GM10248 (cell line): ENCODE results near the gene STK39.

Source experiments
- CTCF ChIA-PET: fragments of 300-600 bp; sonication (Branson Sonifier 250); formaldehyde crosslinking; extraction: SDS; loops from one replicate; lab custom pipeline; 2021; ENCODE audit warnings: antibody characterized with exemption; lab: Yijun Ruan, JAX
- POLR2A ChIA-PET: fragments of 350-650 bp; sonication (Branson Sonifier 250); formaldehyde crosslinking; extraction: SDS; loops from one replicate; lab custom pipeline; 2020; ENCODE audit warnings: antibody characterized with exemption; lab: Yijun Ruan, JAX
- DNase-seq: peaks from one replicate; pipeline ENCODE4 v3.0.0; 2012; ENCODE audit errors: extremely low spot score
- CTCF ChIP-seq: IDR thresholded peaks from 2 replicates; pipeline ENCODE4 v1.5.1; 2012; ENCODE audit warnings: mild to moderate bottlenecking, low read depth; ENCODE audit errors: extremely low read depth, missing control alignments, control extremely low read depth

STK39 gene

GRCh38 chr2:168176402-168176801 is 71.0 kb downstream of the STK39 start:
- TF ChIP-seq CTCF: no peak
- POLR2A ChIA-PET: no interaction called here
- CTCF ChIA-PET: interaction anchor here (0.6 to 1.2 kb wide), 2 partner anchors 15 to 25 kb away, joined by 3 read pairs; no protein-coding TSS in a partner anchor
- no peak for DNase-seq

GRCh38 chr2:168175469-168175868 is 71.9 kb downstream of the STK39 start:
- no peak for DNase-seq
- TF ChIP-seq CTCF: no peak
- POLR2A ChIA-PET: no interaction called here
- CTCF ChIA-PET: interaction anchor here (1.2 kb wide), 1 partner anchor 26 kb away, joined by 3 read pairs; no protein-coding TSS in a partner anchor

- no peak for TF ChIP-seq CTCF
- DNase-seq: no peak
- ChIA-PET POLR2A (no interaction called here), CTCF (no interaction called here)
Measured at GRCh38 chr2:168174756-168175155, 72.6 kb downstream of the STK39 start.

GRCh38 chr2:168172071-168172470 is 75.3 kb downstream of the STK39 start:
- ChIA-PET POLR2A (no interaction called here), CTCF (no interaction called here)
- TF ChIP-seq CTCF: no peak
- no peak for DNase-seq

GRCh38 chr2:168171059-168171762 is 76.2 kb downstream of the STK39 start:
- CTCF ChIA-PET: interaction anchor here (1.4 kb wide), 1 partner anchor 31 kb away, joined by 3 read pairs; no protein-coding TSS in a partner anchor
- POLR2A ChIA-PET: no interaction called here
- DNase-seq: no peak
- no peak for TF ChIP-seq CTCF

- POLR2A ChIA-PET: no interaction called here
- TF ChIP-seq CTCF: no peak
- DNase-seq: no peak
- CTCF ChIA-PET: interaction anchor here (1.3 to 1.9 kb wide), 3 partner anchors 50 to 752 kb away, joined by 3 to 7 read pairs (median 5); no protein-coding TSS in a partner anchor
Measured at GRCh38 chr2:168169097-168169745, 78.2 kb downstream of the STK39 start.
